GM21576 (cell line): ENCODE results near the gene ZBTB2.
A peak's percentile ranks its signal among the peaks of the same experiment; 100 is the strongest.
"Not testable (repeated sequence)": the region's sequence is repeated elsewhere in the genome, so short reads cannot be mapped to it uniquely, and the experiment has no call there.

Experiments used
- ATAC-seq: cut with Tn5 transposase; IDR thresholded peaks from one replicate; pipeline ENCODE4 v1.9.1; 2021; ENCODE audit warnings: mild to moderate bottlenecking, moderate library complexity; ENCODE audit not compliant: unreplicated experiment

Gene ZBTB2

DNA sequence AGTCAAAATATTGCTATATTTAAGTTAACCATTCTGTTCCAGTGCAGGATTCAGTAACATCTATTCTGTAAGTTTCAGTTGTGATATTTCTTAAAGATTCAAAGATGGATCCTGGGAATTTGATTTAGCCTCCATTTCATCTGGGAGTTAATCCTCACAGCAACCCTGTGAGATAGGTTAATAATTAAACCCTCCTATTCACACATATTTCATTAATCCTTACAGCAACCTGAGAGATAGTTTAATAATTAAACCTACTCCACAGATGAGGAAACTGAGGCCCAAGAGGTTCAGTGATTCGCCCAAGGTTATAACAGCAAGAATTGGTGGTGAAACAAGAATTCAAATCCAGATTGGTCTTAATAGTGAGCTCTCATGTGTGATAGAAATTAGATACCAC lies 10.9 kb upstream of the ZBTB2 start:
- ATAC-seq: no peak

GRCh38 chr6:151400473-151400872 lies 9.1 kb upstream of the ZBTB2 start:
- ATAC-seq: no peak

DNA sequence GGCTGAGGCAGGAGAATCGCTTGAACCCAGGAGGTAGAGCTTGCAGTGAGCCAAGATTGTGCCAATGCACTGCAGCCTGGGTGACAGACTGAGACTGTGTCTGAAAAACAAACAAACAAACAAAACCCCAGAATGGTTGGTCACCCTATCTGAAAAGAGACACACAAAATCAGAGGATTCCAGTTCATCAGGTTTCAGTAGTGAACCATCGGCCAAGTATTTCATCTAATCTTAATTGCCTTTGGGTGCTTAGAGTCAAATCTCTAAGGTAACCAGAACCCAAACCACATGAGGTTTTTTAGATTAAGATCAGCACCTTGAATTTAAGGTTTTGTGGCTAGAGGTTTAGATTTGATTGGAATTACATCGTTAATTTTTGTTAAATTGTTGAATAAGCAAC lies 8.3 kb upstream of the ZBTB2 start:
- no peak for ATAC-seq

- ATAC-seq: no peak
These were observed 2.1 kb upstream of the ZBTB2 start for GRCh38 chr6:151393410-151393809.

GRCh38 chr6:151392427-151392826 lies 1.1 kb upstream of the ZBTB2 start:
- no peak for ATAC-seq

- ATAC-seq: peak; percentile 3
These were observed 398 bp downstream of the ZBTB2 start for GRCh38 chr6:151390851-151391470.

- ATAC-seq: peak; percentile 82
These were observed 996 bp downstream of the ZBTB2 start for GRCh38 chr6:151390276-151390850.

DNA sequence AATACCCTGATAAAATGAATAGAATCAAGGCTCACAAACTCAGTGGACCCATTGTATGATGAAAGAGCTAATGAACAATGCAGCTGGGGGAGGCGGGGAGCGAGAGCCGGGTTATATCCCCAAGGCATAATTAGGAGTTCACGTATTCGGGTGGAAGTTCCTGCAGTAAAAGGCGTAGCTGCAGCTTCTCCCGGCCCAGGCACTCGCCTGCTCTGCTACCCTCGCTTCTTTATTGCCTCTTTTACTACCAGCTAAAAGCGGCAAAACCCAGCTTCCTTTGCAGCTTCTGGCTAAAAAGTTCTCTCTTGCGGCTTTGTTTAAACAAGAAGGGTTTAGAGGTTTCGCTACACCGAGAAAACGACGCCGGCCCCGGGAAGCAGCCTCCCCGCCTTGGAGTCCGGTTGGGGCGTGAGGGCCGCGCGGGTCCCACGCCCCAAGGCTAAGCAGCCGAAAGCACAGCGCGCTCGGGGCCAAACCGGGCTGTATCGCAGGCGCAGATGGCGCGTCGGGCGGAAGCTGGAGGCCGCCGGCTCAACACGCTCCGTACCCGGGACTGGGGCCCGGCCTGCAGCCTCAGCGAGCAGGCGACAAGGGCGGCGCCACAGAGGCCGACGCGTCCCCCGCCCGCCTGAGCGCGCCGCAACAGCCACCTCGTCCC lies 1.6 kb downstream of the ZBTB2 start:
- ATAC-seq: peak; percentile 57

DNA sequence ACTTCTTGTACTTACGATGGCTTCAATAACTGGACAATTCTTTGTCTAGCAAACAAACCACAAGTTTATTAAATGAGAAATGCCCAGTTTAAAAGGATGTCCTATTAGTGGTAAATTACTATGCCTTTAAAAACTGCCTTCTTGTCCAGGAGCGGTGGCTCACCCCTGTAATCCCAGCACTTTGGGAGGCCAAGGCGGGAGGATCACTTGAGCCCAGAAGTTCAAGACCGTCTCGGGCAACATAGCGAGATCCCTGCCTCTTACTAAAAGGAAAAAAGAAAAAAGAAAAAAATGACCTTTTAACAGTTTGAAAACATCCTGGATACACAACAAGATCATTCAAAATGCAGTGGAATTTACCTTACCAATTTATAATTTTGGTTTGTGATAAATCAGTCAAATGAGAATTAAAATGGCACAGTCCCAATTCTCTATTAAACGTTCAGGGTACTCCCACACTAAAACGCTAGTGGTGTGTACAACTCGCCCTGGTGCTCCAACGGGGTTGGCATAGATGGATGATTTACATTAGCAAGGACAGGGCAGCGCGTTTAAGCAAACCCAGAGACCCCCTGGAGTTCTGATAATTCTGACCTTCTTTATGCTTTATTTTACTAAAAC lies 2.3 kb downstream of the ZBTB2 start:
- no peak for ATAC-seq

- ATAC-seq: no peak
These were observed 3.1 kb downstream of the ZBTB2 start for GRCh38 chr6:151388236-151388635.

DNA sequence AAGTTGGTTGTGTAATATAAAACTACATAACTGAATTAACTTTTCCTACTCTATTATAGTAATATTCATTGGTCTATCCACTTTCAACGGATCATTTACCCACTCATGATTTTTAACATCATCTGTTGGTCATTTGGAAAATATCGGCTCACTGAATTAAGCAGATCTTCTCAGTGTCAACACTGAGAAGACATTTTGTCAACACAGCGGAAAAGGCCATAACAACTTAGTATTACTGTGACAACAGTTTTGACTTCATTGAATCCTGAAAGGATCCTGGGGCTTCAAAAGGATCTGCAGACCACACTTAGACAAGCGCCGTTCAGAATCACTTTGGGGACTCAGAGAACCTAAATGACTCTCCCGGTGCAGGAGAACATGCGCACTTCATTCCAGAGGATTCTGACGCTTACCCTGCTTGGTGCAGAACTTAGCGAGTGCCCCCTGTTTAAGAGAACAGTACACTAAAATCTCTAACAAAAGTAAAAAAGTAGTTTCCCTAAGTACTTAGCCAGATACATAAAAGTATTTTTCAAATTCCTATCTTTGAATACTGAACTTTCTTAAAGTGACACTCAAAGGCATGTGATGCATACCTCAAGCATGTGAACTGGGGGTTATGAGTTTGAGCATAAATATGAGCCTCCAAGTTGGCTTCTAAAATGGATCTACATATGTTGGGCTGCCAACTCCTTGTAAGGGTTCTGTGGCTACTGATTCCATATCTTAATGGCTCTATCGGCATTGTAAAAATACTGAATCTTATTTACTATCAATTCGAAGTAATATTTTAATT lies 4.0 kb downstream of the ZBTB2 start:
- ATAC-seq: no peak

GRCh38 chr6:151385177-151385576 lies 6.2 kb downstream of the ZBTB2 start:
- no peak for ATAC-seq

DNA sequence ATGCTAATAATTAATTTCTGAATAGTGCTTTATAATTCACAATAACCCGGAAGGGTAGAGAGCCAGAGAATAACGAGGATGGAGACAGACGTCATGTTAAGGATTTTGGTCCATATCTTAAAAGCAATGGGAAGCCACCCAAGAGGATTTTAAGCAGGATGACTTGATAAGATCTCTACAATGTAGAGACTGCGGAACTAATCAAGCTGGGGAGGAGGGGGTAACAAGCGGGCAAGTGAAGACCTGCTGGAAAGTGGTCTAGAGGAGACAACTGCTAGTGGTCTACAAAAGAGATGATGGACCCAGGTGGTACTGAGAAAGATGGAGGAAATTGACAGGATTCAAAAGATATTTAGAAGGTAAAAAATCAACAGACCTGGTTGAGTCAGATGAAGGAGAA lies 7.2 kb downstream of the ZBTB2 start:
- no peak for ATAC-seq

DNA sequence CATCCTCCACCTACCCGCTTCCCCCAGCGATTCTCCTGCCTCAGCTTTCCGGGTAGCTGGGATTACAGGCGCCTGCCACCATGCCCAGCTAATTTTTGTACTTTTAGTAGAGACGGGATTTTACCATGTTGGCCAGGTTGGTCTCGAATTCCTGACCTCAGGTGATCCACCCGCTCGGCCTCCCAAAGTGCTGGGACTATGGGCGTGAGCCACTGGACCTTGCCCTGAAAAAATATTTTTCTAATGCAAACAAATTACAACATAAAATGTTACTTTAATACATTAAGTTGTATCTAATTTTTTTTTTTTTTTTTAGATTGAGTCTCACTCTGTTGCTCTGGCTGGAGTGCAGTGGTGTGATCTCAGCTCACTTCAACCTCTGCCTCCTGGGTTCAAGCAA lies 8.7 kb downstream of the ZBTB2 start:
- ATAC-seq: not testable (repeated sequence)

DNA sequence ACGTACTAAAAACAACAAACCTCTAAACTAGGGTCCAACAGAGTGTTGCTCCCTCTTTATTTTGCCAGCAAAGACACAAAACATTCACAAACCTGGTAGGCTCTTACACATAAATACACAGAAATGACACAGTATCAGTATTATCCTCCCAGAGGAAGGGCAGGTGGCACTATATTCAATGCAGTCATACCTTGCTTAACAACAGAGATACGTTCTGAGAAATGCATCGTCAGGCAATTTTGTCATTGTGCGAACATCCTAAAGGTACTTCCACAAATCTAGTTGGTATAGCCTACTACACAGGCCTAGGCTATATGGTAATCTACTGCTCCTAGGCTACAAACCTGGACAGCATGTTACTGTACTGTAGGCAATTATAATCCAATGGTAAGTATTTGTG lies 9.6 kb downstream of the ZBTB2 start:
- no peak for ATAC-seq

DNA sequence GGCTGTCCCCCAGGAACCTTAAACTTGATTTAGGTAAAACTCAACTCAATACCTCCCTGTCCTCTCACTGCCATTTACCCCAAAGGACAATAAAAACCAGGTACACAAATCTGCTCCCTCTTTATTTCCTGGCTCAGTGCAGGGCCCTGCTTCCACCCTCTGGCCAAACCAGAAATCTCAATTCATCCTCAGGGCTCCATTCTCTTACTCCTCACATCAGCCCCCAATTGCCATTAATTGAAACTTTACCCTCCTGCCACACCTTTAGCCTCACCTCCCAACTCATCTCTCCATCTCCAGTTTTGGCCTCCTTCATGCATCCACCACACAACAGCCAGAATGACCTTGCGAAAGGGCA lies 10.5 kb downstream of the ZBTB2 start:
- no peak for ATAC-seq

- ATAC-seq: peak; percentile 66
These were observed 11.2 kb downstream of the ZBTB2 start for GRCh38 chr6:151379933-151380847.

GRCh38 chr6:151377095-151377494 lies 14.3 kb downstream of the ZBTB2 start:
- ATAC-seq: no peak

DNA sequence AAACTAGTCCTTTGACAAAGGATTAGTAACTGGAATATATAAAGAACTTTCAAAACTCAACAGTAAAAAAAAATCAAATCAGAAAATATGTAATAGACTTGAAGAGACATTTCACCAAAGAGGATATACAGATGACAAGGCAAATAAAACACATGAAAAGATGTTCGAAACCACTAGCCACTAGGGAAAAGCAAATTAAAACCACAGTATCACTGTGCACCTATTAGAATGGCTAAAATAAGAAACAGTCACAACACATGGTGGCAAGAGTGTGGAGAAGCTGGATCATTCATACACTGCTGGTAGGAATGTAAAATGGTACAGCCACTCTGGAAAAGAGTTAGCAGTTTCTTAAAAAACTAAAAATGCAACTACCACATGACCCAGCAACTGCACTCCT lies 14.9 kb downstream of the ZBTB2 start:
- no peak for ATAC-seq

- no peak for ATAC-seq
These were observed 15.5 kb downstream of the ZBTB2 start for GRCh38 chr6:151375833-151376232.
